Stomach (tissue), 9 donors: ENCODE measurements around the gene GRIFIN. TPM values are rescaled to one million over a fixed set of nuclear protein-coding genes. Genes with fewer than 3 reads are reported as not detected.

Experiments used
- DNase-seq, 2 donors: peaks; one replicate each; pipeline versions ENCODE4 v3.0.0 to v3.0.0-alpha.2; 2013 to 2019
- H3K27ac ChIP-seq, 5 donors: fragments of 200-600 bp in 4 of 5; sonication (generic) in 4 of 5; one replicate each; pipeline ENCODE4 v1.5.1; 2013 to 2019; ENCODE audit warnings: mild to moderate bottlenecking in 1 of 5, moderate library complexity in 1 of 5
- H3K27me3 ChIP-seq, 3 donors: fragments of 200-600 bp; sonication (generic); one replicate each; pipeline ENCODE4 v1.5.1; 2017 to 2019; ENCODE audit warnings: mixed run types in 1 of 3
- H3K36me3 ChIP-seq, 4 donors: fragments of 200-600 bp; sonication (generic); 1 replicate in 3 of 4; 2 replicates in 1 of 4; pipeline ENCODE4 v1.5.1; 2016 to 2019
- H3K4me1 ChIP-seq, 4 donors: fragments of 200-600 bp; sonication (generic); one replicate each; pipeline ENCODE4 v1.5.1; 2016 to 2019
- H3K4me3 ChIP-seq, 4 donors: fragments of 200-600 bp; sonication (generic) in 3 of 4; one replicate each; pipeline ENCODE4 v1.5.1; 2016 to 2019; ENCODE audit warnings: mild to moderate bottlenecking in 1 of 4
- H3K9me3 ChIP-seq, 4 donors: fragments of 200-600 bp; sonication (generic); one replicate each; pipeline ENCODE4 v1.5.1; 2016 to 2019
- CTCF ChIP-seq, 7 experiments: fragments of 450-650 bp in 4 of 7; fragments of 200-600 bp in 3 of 7; sonication (generic) in 3 of 7; IDR thresholded peaks; one replicate each; pipeline ENCODE4 v1.5.1; 2016 to 2019; ENCODE audit warnings: antibody characterized with exemption in 7 of 7, control low read depth in 2 of 7, mild to moderate bottlenecking in 1 of 7
- EP300 ChIP-seq: sonication (generic); formaldehyde crosslinking; IDR thresholded peaks from one replicate; pipeline ENCODE4 v1.6.1; 2017; ENCODE audit warnings: antibody characterized with exemption
- POLR2A ChIP-seq, 4 donors: fragments of 450-650 bp; IDR thresholded peaks; one replicate each; pipeline ENCODE4 v1.6.1; 2016; ENCODE audit warnings: antibody characterized with exemption in 4 of 4, control low read depth in 2 of 4, mild to moderate bottlenecking in 1 of 4, moderate library complexity in 1 of 4
- POLR2AphosphoS5 ChIP-seq, 3 donors: sonication (generic); formaldehyde crosslinking; IDR thresholded peaks; one replicate each; pipeline ENCODE4 v1.6.1; 2016; ENCODE audit warnings: antibody characterized with exemption in 3 of 3
- WGBS, 5 donors: extraction: QIAGEN DNeasy Blood & Tissue Kit in 3 of 5; methylation state at CpG; one replicate each; pipeline versions ENCODE4 v1.1.5 to v1.1.7; 2013 to 2018; 5-methylcytosine and 5-hydroxymethylcytosine counted together
- intact Hi-C: fragments of 100-400 bp; cut with DNase I; formaldehyde crosslinking; loops from one replicate; pipeline ENCODE4 v1.15.1; 2023; ENCODE audit warnings: low total_unique reads
- polyA plus RNA-seq, 3 donors: library from polyadenylated mRNA; stranded (reverse); fragments of 200-250 nt; gene quantifications; one replicate each; pipeline ENCODE4 v1.2.3, GENCODE V29; 2013
- total RNA-seq, 5 donors: library from RNA; depleted of rRNA; stranded (reverse); fragments of >200 nt; gene quantifications; one replicate each; pipeline versions ENCODE4 v1.1.0 to v1.2.3, GENCODE V29; 2014 to 2016
- donor health status: healthy with polysubstance abuse.
- donor health status: Bipolar disorder and iron deficiency.
- donor health status: healthy.

GRIFIN gene
- total and polyA plus RNA-seq, 8 donors = not detected

GRCh38 chr7:2514473-2515423, 38.5 kb upstream of the GRIFIN start:
- Histone ChIP-seq H3K4me1 (peaks cover 37 to 52% (median 47%) of the 10 kb centered on the region in 4 donors), H3K36me3 (no peaks in the 10 kb centered on the region), H3K9me3 (no peaks in the 10 kb centered on the region), H3K4me3 (no peak overlapping the region), H3K27ac (no peak overlapping the region), H3K27me3 (peaks cover 0 to 12% (median 0%) of the 10 kb centered on the region in 3 donors)
- 79 to 95% (median 85%) methylated on average over 9 of the region's 9 CpGs for WGBS, 5 donors
- intact Hi-C loops = no loop called here
- TF ChIP-seq EP300 = no peak
- TF ChIP-seq POLR2A (IDR thresholded peaks at IDR 0.05) = no peak
- TF ChIP-seq POLR2AphosphoS5 (IDR thresholded peaks at IDR 0.05) = no peak
- TF ChIP-seq CTCF (IDR thresholded peaks at IDR 0.05) = no peak
- DNase-seq = no peak

GRCh38 chr7:2513702-2514101, 37.5 kb upstream of the GRIFIN start:
- DNase-seq = peak in 1 of 2 donors; percentile 72
- H3K9me3 ChIP-seq = no peaks in the 10 kb centered on the region
- WGBS, 5 donors = 95 to 99% (median 96%) methylated on average over 7 of the region's 7 CpGs; no CpG with 5 or more reads in 1 of the 5 donors
- TF ChIP-seq CTCF (IDR thresholded peaks at IDR 0.05) (no peak), POLR2A (IDR thresholded peaks at IDR 0.05) (no peak), EP300 (no peak), POLR2AphosphoS5 (IDR thresholded peaks at IDR 0.05) (no peak)
- no peaks in the 10 kb centered on the region for H3K36me3 ChIP-seq
- peaks cover 30 to 54% (median 51%) of the 10 kb centered on the region in 4 donors for H3K4me1 ChIP-seq
- H3K27me3 ChIP-seq = peaks cover 0 to 6% (median 0%) of the 10 kb centered on the region in 3 donors
- no peak overlapping the region for H3K4me3 ChIP-seq
- intact Hi-C loops = no loop called here
- no peak overlapping the region for H3K27ac ChIP-seq

- no peak overlapping the region for H3K4me3 ChIP-seq
- WGBS, 5 donors = 72 to 90% (median 80%) methylated on average over 3 of the region's 3 CpGs
- peaks cover 31 to 55% (median 49%) of the 10 kb centered on the region in 4 donors for H3K4me1 ChIP-seq
- TF ChIP-seq EP300 = no peak
- no peak for TF ChIP-seq POLR2AphosphoS5 (IDR thresholded peaks at IDR 0.05)
- no peak for TF ChIP-seq POLR2A (IDR thresholded peaks at IDR 0.05)
- no peak for TF ChIP-seq CTCF (IDR thresholded peaks at IDR 0.05)
- peak overlapping the region in 3 of 5 donors; percentile 34 to 81 (median 75) for H3K27ac ChIP-seq
- no peaks in the 10 kb centered on the region for H3K36me3 ChIP-seq
- intact Hi-C loops = no loop called here
- no peak for DNase-seq
- no peaks in the 10 kb centered on the region for H3K27me3 ChIP-seq
- H3K9me3 ChIP-seq = no peaks in the 10 kb centered on the region
These were observed 36.5 kb upstream of the GRIFIN start for GRCh38 chr7:2512713-2513112.

- peak in 2 of 3 donors; percentile 16 to 53 for TF ChIP-seq POLR2AphosphoS5 (IDR thresholded peaks at IDR 0.05)
- TF ChIP-seq EP300 = no peak
- WGBS, 5 donors = 9 to 27% (median 18%) methylated on average over 10 to 12 of the region's 12 CpGs
- no peaks in the 10 kb centered on the region for H3K9me3 ChIP-seq
- peaks cover 31 to 57% (median 47%) of the 10 kb centered on the region in 4 donors for H3K4me1 ChIP-seq
- no peaks in the 10 kb centered on the region for H3K36me3 ChIP-seq
- H3K27me3 ChIP-seq = no peaks in the 10 kb centered on the region
- peak in 1 of 2 donors; percentile 74 for DNase-seq
- H3K27ac ChIP-seq = peak overlapping the region; percentile 34 to 81 (median 75)
- intact Hi-C loops = no loop called here
- peak overlapping the region in 1 of 4 donors; percentile 14 for H3K4me3 ChIP-seq
These were observed 36.0 kb upstream of the GRIFIN start for GRCh38 chr7:2512179-2512661.
